NCI-H524 treated with DMSO at 0.1 percent for 48 hours (cell line): ENCODE data around the gene PCLO.
"Not testable (repeated sequence)": the region's sequence is repeated elsewhere in the genome, so short reads cannot be mapped to it uniquely, and the experiment has no call there.

Experiments
- DNase-seq: peaks from one replicate; lab custom pipeline; 2025; lab: John Stamatoyannopoulos, UW

Gene PCLO

DNA sequence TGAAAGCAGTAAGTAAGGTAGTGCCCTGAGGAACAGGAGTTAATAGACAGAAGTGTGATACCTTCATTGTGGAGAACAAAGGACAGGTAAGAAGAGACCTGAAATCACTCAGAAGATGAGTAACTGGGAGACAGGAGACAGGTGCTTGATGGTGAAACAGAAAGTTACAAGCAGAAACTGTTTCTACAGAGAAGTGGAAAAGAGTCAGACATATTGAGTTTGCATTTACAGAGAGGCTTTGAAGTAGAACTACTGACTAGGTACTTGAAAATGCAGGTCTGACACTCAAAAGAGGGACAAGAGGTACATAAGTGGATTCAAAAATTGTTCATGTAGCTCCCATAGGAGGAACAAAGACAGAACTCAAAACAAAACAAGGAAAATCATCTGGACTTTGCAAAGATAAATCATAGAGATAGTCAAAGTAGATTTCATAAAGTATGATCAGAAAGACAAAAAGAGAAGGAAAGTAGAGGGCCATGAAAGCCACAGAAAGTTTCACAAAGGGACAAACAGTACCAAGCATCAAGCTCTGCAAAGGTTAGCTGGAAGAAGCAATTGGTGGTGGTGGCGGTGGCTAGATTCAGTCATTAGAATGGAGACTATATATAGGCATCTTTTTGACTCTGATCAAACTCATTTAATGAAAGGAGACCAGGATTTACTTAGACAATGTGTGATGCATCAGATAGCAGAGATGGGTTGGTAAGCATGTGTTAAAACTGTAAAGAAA, 198.4 kb downstream of the PCLO start:
- no peak for DNase-seq

DNA sequence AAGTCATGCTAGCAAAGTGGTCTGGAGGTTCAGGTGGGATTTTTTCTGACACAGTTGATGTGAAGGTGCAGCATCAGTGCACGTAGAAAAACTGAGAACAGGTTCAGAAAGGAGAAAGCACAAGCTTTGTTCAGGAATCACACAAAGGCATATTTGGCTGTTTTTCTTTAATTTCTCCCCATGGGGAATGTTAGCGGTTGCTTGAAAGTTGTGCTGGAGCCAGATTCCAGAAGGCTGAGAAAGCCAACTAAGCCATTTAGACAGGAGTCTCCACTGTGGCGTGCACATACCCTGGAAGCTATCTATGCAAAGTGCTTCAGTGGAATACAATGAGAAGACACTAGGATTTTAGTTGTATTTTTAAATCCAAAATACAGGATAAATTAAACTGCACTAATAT, 201.4 kb downstream of the PCLO start:
- no peak for DNase-seq

DNA sequence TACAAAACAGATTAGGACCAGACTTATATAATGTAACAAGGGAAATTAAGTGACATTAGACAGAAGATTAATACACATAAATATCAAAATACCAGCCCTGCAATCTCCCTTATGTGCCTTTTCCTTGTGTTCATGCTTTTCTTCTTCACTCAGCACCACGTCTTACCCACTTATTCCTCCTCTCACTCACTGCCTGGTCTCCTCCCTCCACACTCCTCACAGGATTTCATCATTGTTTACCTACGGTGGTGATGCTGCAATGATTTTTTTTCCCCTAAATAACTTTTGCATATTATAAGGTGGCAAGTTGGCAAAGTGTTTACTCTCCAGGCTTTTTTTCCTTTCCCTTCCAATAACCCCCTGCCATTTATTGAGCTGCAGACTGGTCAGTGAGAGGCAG, 203.2 kb downstream of the PCLO start:
- no peak for DNase-seq

DNA sequence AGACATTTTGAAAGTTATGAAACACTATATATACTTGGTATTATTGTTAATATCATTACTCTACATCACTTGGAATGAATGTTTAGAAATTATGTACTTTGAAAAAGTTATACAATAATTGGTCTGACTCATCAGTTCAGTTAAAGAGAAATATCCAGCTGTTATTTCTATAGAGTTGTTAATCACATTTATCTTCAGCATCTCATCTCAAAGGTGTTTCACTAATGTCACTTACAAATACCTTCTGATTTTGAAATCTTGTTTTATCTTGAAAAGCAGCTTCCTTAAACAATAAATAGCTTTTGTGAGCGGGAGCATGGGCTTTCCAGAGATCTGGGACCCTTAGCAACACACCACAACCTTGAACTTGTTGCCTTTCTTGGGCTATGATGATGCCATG, 205.2 kb downstream of the PCLO start:
- no peak for DNase-seq

DNA sequence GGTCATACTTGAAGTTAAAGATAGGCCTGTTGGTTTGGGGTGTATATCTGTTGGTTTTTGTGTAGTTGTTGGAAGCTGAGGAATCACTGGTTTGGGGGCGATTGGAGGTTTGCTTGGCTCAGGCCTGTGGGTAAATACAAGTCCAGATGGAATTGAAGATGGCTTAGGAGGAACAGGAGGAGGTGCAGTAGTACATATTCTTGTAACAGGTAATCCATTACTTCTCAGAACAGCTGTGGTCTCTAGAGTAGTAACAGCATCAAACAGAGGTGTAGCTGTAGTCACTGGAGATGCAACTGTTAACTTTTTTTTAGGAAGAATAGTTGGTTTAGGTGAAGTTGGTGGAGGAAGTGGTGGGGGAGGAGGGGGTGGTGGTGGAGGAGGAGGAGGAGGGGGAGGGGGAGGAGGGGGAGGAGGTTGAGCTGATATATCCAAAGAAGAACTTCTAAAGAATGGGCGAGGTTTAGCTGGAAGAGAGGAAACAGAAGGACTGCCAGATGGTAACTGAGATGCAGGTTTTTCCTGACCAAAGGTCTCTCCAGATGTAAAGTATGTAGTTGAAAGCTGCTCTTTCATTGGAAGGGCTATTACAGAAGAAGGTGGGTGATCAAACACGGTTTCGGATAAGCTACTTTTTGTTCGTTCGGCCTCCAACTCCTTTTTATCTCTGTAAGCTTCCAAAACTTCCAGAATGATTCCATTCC, 209.2 kb downstream of the PCLO start:
- DNase-seq, result no peak

DNA sequence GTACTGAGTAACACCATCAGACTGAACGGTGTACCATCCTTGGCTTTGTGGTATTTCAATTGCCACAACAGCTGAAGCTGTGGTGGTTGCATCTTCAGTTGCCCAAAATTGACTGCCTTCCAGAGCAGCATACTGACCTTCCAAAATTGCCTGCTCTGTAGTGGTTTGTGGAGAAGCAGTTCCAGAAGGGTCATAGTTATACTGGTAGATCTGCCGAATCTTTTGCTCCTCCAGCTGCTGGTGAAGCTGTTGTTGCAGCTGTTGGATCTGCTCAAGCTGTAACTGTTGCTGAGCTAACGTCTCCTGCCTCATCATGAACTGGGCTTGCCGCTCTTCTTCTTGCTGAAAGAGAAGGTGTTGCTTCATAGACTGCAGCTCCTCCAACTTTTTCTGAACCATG, 212.2 kb downstream of the PCLO start:
- DNase-seq, result no peak

DNA sequence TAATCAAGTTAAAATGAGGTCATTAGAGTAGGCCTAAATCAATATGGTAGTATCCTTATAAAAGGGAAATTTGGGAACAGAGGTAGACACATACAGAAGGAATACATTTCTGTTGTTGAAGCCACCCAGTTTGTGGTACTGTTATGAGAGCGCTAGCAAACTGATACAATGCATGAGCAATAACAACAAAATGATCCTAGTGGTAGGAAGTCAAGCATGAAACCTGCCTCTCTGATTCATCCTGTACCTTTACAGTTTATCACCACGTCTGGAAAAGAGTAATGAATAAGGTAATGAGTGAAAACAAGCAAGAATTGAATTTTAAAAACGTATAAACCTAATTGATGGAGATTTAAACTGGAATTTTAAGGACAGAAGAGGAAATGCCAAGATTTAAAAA, 217.2 kb downstream of the PCLO start:
- no peak for DNase-seq

DNA sequence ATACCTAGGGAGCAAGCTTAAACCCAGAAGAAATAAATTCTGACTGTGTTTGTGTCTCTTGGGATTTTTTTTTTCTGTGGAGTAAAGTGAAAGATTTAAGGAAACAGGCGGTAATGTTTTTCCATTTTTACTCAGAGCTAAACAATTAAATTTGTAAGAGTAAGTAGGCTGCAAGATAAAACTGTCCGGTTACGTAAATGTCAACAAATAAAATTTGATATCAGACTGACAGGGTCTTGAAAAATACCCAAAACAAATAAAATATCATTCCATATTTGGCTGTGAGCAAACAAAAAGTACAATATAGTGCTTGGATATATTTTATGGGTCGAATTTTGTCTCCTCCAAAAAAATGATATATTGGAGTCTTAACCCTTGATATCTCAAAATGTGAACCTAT, 217.6 kb downstream of the PCLO start:
- no peak for DNase-seq

DNA sequence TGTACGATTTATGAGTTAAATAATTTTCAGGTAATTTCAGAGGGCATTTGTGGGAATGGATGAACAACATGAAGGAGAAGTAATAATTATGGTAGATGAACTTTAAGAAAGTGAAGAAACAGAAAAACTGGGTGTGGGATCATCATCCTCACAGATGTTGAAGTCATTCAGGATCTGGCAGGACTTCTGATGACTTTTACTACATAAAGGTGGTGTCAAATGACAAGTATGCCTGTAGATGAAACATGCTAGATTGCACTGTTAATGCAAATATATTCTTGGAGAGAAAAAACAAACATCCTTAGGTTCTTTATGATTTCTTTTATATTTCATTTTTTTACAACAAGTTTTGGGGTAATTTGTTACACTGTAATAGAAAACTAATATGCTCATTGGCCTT, 230.2 kb downstream of the PCLO start:
- no peak for DNase-seq

DNA sequence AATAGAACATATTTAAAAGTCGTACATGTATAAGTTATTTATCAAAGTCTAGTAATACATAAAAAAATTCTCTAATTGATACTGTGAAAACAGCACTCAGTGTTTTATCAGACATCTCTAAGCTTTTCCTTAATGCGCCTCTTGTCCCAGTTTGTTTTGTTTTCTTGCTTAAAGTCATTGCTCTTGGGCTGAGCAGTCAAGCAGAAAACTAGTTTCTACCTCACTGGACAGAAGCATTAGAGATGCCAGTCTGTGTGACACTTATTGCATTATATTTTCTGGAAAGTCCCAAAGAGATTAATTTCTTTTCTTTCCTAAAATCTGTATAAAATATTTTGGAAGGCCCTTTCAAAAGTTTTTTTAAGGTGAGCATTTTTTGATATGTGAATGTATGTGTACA, 236.2 kb downstream of the PCLO start:
- DNase-seq, result no peak

DNA sequence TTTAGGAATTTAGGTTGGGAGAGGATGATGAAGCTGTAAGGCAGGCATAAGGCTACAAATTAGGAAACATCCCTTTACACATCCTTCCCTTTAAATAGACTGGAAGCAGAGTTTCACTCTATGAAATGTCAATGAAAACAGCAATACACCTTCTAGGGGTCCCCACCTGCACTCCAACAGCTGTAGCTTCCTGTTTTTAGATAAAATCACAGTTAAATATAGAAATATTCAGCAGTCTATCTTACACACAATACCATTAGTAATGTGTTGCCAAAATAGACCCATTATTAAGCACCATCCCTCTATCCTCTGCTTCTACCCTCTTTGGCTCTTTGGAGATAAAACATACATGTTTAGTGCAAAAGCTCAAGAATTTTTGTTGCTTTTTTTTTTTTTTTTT, 237.4 kb downstream of the PCLO start:
- no peak for DNase-seq

DNA sequence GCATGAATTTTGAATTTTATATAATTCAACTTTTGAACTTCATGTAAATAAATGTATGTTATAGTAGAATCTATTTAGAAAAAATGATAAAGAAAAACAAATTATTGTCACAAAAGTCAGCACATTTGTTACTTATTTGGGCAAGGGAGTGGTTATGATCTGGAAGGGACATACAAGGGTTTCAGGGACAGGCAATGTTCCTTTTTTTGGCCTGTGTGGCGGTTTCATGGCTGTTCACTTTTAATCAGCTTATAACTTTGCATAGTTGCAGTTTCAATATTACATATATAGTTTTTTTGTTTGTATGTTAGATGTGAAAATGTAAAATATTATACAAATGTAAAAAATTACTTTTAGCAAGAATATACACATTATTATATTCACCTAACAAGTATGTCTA, 256.2 kb downstream of the PCLO start:
- no peak for DNase-seq

DNA sequence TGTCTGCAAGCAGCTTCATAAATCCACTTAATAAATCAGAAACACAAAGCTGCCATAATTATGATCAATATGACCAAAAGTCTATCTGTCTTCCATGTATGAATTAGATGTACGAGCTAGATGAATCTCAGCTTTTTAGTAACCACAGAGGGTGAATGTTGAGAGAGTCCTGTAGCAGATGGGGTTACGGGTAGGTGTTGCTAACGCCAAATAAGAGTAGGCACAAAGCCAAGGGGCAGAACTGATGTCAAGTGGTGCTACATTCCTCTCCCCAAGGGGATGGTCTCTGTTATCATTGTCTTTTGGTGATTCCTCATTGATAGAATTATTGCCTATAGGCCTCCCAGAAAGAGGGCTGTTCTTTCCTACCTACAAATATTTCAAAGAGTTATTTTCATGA, 257.8 kb downstream of the PCLO start:
- DNase-seq, result no peak

DNA sequence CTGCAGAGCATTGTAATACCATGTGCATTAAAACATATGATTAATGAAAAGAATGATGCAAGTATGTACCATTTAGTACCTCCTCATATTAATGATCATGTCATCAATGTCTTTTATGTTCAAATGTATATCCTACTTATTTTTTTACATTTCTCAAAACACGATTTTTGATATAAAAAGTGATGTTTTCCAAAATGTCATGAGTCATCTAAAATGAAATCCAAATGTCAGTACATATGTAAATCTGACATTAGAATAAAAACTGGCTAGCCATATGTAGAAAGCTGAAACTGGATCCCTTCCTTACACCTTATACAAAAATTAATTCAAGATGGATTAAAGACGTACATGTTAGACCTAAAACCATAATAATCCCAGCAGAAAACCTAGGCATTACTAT, 261.6 kb downstream of the PCLO start:
- DNase-seq, result not testable (repeated sequence)

DNA sequence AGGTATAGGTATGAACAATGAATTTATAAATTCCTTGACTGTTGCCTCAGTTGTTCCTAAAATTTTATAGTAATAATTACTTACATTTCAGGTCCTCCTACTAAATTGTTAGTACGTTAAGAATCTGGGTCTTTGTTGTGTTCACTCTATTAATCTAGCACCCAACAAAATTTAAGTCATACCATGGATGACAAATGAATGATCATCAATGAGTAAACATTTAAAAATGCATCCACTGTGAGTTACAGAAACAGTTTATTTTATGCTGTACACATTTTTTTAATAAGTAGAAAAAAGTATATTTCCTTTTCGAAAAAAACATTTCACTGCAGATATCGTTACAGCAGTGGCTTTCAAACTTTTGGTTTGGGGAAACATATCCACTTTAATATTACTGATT, 265.2 kb downstream of the PCLO start:
- no peak for DNase-seq

DNA sequence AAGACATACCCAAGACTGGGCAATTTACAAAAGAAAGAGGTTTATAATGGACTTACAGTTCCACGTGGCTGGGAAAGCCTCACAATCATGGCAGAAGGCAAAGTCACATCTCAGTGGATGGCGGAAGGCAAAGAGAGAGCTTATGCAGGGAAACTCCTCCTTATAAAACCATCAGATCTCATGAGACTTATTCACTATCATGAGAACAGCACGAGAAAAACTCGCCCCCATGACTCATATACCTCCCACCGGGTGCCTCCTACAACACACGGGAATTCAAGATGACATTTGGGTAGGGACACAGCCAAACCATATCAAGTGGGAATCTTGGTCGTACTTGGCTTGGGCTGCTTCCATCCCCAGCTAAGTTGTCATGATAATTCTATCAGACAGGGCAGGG, 268.3 kb downstream of the PCLO start:
- not testable (repeated sequence) for DNase-seq

DNA sequence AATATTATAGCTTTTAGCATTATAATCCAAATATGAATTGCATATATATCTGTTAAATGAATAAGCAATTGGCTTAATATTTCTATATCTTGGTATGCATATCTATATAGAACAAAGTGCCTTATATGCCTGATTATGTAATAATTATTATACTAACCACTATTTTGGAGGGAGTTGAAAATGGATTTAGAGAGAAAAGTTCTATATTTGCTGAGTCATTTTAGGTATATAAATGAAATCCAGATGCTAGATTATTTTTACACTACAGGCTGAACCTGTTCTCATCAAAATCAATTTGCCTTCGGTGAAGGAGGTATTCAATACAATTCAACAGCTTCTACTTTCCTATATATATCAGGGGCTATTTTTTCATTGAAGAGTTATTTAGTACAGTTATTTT, 276.4 kb downstream of the PCLO start:
- no peak for DNase-seq

DNA sequence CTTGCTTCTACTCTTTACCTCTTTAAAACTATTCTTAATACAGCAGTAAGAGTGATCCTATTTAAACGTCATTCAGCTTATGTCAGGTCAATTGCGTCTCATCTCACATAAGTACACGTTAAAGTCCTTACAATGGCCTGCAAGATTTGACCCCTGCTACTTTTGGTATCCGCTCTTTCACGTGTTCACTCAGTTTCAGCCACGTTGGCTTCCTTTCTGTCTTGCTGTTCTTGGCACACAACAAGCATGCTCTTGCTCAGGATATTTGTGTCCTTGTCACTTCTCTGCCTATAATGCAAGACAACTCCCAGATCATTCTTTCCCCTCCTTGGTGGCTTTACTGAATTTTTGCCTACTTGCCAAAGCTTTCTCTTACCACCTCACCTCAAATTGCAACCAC, 296.8 kb downstream of the PCLO start:
- DNase-seq, result no peak

DNA sequence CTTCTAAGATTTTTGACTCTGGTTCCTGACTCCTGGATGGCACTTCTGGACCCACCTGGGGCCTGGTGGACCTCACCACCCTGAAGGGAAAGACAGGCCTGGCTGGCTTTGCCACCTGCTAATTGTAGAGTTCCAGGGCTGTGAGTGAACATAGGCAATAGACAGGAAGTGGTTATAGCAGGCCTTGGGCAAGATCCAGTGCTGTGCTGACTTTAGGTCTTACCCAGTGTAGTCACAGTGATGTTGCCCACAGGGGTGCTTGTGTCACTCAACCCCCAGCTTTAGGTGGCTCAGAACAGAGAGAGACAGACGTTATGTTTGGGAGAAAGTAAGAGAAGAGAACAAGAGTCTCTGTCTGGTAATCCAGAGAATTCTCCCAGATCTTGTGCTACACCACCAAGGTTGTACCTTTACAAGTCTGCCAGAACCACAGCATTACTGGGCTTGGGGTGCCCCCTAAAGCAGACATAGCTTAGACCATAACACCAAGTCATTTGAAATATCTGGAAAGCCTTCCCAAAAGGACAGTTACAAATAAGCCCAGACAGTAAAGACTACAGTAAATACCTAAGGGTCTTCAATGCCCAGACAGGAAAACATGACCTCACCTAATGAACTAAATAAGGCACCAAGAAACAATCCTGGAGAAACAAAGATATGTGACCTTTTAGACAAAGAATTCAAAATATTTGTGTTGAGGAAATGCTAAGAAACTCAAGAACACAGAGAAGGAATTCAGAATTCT, 303.4 kb downstream of the PCLO start:
- DNase-seq, result no peak

DNA sequence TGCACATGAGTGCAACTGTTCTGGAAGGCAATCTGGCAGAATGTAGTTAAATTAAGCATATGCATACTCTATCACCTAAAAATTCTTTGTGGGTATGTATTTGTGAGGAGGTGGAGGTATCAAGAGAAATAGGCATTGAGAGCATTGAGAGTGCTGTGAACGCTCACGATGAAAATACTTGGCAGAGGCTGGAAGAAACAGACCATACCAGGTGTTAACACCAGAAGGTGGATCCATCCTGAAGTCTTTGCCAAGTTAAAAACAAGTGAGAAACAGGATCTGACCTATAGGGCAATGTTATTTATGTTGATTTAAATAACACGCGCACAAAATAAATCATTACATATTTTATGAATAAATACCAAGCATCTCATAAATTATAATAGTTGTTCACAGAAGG, 311.6 kb downstream of the PCLO start:
- no peak for DNase-seq

DNA sequence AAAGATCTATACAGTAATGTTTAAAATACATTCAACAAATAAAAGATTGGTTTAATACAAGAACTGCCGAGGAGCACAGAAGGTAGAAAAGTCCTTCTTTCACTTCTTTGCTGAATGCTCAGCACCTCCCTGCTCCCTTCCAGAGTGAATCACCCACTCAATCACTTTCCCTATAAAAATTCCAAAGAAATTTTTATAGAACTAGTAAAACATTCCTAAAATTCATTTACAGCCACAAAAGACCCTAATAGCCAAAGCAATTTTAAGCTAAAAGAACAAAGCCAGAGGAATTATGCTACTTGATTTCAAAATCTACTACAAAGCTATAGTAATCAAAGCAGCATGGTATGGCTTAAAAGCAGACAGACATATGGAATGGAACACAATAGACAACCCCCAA, 320.9 kb downstream of the PCLO start:
- no peak for DNase-seq

DNA sequence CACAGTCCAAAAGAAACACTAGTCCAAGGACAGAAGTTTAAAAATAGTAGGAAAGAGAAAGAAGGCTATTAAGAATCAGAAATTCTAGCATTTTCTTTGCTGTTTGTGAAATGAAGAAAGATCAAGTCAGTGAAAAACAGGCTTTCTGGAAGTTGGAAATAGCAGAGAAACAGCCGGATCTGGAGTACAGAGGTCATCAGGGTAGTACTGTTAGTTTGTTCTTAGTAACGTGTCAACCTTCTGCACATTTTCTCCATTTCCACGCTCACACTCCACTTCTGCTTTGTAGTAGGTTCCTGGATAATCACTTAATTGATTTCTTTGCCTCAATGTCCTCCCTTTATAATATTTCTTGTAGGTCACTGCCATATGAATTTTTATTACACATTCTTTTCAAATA, 322.6 kb downstream of the PCLO start:
- no peak for DNase-seq

DNA sequence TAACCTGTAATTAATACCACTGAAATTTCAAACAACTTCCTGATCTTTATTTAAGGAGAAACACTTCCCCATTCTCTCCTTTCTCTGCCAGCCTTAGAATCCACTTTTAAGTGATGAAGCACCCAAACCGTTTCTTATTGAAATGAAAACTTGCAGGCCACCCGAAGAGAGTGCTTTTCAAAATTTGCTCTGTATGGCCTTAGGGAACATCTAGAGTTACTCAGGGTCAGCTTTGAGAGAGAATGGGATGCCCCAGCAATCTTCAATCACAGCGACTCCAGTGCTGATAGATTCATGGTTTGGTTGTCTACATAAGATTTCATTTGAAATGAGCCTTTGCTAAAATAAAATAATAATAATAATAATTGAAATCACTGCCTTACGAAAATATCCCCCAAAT, 323.1 kb downstream of the PCLO start:
- DNase-seq, result no peak
